GM18870 (cell line): Measurements from ENCODE around the gene MAD1L1.

Source experiments
- ATAC-seq: cut with Tn5 transposase; IDR thresholded peaks from one replicate; pipeline ENCODE4 v1.9.1; 2021; ENCODE audit warnings: moderate library complexity; ENCODE audit not compliant: unreplicated experiment

The MAD1L1 gene

DNA sequence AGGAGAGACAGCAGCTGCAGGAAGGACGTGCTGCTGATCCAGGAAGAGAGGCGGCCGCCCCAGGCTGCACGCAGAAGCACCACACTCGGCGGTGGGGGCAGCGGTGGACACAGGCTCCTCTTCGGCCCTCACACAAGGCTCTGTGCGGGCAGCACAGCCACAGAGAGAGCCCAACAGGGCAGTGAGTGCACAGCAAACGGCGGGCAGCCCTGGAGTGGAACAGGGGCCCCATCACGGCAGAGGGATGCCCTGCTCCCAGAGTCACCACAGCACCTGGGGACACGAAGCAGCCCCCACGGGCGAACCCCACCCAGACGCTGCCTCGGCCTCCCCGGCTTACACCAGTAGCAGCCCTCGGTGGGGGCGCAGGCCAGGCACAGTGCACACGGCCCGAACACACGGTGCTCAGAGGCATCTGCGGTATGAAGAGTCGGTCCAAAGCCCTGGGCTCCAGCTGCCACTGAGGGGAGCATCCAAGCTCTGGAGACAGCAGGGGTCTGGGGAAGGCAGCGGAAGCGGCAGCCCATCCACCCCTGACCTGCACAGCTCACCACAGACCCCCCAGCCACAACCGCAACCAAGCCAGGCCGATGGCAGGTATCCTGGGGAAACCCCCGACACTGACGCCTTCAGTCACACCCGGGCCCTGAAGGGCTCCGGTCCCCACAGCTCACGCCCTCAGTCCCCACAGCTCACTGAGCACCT is 26.1 kb upstream of the MAD1L1 start:
- ATAC-seq, result no peak

DNA sequence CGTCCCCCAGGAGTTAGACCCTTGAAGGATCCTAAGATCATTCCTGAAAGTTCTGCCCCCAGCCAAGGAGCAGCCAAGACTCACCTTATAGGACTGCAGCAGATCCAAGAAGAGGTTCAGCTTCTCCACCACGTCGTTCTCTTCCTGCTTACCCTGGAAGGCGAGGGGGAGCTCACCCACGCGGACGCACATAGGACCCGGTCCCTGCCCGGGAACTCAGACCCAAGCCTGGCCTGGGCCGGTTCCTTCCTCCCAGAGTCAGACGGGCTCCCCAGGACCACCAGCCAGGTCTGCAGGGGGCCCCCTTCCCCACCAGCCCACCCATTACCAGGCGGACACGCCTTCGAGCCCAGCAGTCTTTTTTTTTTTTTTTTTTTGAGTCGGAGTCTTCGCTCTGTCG is 24.9 kb upstream of the MAD1L1 start:
- no peak for ATAC-seq

DNA sequence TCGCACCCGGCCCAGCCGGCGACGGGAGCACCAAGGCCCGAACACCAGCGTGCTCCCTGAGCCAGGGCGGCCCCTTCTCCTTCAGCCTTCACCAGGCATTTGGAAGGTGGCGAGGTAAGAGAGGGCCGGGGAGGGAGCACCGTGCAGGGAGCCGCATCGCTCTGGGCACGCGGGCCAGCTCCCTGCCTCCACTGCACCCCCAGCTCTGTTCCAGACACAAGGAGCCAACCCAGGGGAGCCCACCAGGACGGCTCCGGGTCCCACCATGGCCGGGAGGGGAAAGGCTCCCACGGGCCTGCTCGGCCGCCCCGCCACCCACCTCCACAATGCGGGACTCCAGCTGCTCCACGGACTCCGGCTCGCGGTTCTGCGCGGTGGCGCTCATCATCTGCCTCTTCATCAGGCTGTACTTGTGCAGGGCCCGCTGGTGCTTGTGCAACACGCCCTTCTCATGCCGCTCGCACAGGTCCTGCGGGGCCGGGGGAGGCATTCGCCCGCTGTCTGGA is 24.4 kb upstream of the MAD1L1 start:
- no peak for ATAC-seq

DNA sequence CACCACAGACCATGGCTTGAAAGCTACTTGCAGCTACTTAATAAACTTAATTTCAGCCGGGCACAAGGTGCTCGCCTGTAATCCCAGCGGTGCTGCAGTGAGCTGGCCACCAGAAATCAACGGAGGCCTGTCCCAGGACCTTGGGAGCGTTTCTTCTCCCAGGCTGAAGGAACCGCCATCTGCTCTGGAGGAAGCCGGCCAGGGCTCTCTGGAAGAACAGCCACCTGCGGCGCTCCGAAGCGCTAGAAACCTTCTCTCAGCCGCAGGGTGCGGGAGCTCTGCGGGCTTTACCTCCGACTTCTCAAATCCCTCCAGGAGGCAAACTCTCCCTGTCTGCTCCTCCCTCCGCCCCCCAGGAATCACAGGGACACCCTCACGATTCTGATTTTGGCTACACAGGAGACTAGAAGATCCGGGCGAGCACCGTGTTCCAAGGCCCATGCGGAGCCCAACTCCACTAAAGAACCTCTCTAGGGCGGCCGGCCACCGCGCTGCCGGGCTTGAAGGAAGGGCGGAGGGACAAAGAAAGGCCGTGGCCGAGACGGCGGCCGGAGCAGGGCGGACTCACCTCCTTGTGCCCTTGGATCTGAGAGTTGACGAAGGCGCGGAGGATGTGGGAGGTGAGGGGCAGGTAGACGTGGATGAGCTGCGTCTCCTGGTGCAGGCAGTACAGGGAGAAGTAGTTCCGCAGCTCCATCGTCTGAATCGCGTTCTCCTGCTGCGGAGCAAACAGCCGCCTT is 23.7 kb upstream of the MAD1L1 start:
- no peak for ATAC-seq

DNA sequence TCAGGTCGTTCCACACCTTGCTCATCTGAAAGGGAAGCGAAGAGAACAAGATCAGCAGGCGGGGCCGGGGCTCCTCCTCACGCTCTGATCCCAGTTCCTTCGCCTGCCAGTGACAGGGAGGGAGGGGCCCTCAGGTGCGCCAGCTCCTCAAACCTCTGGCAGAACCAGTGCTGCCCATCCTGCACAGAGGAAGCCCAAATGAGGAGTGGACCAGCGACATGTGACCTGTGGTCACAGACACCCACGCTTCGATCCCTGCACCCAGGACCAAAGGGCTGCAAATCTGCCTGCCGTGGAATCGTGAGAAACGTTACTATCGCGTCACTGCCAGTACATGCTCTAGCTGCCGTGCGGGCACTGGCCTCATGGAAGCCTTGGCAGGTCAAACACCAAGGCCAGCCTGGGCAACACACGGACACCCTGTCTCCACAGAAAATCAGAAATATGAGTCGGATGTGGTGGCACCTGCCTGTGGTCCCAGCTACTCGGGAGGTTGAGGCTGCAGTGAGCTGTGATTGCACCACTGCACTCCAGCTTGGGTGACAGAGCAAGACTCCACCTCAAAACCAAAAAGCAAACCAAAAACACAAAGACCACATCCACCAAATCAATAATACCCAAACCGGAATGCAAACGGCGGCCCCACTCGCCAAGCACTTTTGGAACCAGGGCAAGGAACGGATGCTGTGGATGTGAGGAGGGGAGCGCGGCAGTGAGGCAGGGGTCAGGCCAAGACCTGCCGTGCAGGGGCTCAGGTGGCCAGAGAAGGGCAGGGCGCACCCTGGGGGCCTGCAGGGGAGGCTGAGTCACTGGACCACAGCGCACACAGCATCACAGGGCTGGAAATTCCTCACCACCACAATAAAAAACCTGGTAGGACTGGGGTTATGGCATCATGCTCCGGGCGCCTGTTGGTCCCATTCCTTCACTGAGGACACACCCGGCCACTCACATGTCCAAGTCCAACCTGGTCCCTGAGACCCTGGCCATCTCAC is 22.7 kb upstream of the MAD1L1 start:
- ATAC-seq, result no peak

DNA sequence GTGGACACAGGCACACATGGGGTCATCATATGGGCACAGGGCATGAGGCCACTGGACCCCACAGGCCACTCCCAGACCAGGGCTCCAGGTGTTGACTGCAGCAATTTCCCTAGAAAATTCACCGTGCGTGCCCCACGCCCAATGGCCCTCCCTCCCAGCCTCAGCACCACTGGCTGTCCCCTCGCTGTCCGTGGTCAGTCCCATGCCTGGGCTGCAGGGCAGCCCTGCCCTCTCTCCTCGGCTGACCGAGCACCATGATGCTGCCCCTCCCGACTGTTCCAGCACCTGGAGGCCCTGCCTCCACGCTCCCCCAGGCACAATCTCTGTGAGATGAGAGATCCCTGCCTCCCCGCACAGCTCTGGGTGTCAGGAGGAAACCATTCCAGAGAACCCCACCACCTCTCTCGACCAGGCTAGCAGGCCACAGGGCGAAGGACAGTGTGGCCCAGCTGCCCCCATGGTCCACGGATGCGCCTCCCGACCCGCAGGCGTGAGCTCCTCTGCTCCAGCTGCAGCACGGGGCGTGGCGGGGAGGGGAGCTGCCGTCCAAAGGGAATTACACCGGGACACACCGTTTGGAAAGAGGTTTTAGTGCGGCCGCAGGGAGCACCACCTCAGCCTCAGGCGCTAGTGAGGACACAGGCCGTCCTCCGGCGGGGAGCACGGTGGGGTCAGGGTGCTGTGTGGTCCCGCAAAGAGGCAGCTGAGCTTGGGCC is 21.8 kb upstream of the MAD1L1 start:
- ATAC-seq, result no peak

DNA sequence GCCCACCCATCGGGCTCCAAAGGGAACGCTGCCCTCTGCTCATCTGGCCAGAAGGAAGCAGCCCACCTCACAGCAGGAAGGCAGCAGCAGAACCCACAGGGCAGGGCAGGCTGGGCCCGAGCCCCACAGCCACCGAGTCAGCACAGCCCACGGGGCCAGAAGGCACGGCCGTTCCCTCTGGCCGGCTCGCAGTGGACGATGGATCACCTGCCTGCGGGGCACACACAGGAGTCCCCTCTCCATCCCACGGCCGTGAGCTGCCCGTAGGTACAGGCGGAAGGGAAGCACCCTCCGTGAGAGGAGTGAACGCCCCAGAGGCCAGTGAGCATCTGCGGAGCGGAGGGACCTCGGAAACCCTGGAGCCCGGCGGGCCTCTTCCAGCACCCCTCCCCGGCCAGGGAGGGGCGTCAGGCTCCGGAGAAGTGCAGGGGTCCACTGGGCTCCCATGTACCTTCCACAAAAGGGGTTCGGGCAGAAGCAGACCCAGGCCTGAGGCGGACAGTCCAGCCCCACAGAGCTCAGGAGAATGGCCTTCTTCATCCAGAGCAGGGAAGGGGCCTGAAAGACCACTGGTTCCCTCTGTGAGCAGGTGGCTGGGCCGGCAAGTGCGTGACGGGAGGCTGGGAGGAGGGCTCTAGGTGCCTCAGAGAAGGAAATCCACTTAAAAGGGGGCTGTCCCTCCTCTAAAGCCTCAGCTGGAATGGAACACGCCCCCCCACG is 20.9 kb upstream of the MAD1L1 start:
- ATAC-seq, result no peak

DNA sequence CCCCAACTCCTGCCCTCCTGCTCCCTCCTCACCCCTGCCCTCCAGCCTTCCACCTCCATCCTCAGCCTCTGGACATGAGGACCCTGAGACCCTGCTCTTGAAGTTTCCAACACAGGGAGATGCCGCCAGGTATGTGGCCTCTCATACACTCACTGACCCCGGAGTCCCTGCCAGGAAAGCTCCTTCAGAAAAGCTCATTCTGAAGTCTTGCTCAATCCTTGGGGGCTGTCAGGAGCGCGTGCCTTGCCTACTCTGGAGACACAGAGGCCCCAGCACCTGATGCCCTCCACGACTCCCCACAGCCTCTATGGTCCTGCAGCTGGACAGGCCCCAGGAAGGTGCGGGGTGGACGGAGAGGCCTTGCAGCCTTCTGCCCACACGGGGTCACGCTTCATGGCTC is 20.3 kb upstream of the MAD1L1 start:
- no peak for ATAC-seq

DNA sequence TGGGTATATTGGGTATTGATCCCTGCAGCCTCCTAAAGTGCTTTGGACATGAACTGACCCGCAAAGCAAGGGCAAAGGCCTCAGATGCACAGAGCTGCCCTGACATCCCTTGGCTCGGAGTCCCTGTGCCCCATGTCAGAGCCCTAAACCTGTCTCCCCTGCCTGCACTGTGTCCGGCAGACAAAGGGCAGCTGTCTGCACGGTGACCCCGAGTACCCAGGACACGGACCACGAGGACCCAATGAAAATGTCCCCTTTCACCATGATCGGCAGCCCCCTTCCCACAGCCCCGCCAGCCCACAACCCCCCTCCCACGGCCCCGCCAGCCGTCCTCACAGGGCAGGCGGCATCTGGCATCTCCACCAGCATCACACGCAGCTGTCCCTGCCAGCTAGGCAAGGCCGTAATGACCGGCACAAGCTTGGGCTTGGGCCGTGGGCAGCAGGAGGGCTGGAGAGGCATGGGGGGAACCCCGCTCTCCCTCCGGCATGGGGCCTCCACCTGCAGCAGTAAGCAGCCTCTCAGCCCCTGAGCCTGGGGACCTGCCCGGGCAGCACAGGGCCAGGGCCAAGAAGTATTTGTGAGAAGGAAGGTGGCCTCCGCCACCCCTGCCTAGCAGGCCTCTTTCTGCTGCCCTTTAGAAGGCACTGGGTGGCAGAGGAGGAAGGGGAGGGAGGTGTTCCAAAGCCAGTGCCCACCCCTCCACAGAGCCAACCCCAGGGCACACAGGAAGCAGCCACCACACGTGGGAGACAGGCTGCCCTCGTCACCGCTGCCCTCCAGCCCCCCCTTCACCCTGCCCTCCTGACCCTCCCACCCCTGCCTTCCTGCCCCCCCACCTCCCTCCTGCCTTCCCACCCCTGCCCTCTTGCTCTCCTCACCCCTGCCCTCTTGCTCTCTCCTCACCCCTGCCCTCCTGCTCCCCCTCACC is 19.4 kb upstream of the MAD1L1 start:
- no peak for ATAC-seq

DNA sequence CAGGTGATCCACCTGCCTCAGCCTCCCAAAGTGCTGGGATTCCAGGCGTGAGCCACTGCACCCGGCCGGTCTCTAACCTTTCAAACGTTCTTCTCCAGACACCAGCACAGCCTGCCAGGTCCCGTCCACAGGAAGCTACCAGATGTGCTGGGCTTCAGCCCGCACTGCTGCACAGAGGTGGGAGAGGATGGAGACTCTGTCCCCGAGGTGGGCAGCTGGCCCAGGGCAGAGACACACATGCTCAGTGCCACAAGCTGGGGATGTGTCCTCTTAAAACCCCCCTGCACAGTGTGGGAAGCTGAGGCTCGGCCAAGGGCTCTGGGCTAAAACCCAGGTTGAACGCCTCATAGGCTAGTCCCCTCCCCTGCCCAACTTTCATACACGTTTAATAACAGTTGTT is 18.6 kb upstream of the MAD1L1 start:
- ATAC-seq, result no peak

DNA sequence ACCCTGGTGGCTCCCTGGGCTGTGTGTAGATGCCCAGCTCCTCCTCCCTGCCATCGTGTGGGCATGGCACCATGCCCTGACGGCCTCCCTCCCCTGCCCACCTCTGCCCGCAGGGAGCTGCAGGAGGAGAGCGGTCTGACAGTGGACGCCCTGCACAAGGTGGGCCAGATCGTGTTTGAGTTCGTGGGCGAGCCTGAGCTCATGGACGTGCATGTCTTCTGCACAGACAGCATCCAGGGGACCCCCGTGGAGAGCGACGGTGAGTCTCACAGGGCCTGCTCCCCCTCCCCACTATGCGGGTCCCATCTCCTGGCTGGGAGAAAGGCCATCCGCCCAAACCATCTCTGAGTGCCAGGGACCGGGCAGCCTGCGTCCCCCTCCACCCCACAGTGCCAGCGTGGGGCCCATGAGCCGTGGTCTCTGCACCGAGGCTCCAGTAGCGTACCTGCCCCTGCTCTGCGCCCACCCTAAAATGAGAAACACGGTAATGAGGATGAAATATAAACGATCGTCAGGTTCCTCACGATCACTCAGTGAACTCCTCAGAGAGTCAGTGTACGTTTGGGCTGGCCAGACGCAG is 17.1 kb upstream of the MAD1L1 start:
- ATAC-seq, result no peak

DNA sequence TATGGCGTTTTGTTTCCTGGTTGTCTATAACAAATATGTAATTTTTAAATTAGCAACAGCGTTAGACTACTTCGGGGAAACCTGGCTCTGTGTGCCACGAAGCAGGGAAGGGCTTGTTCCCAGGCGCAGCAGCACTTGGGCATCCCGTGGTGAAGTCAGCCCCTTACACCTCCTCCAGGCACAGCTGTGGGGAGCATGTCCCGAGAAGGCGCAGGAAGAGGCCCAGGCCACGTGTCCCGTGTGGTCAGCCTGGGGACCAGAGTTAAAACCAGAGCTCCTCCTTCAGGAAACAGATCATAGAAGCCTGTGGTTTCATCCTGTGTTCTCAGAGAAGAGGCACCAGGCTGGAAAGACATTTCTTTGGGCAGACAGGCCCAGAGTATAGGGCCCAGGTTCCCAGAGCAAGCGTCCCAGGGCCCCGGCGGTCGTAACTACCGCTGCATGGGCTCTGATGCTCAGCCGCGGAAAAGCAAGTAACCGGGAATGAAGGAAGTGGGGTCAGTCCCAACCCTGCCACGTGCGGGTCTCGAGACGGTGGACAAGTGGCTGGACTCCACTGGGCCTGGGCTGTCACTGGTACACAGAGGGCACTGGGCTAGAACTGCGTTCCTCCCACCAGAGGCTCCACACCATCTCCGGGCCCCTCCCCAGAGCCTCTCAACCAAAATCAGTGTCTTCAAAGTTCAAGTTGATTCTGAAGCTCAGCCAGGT is 16.4 kb upstream of the MAD1L1 start:
- no peak for ATAC-seq

DNA sequence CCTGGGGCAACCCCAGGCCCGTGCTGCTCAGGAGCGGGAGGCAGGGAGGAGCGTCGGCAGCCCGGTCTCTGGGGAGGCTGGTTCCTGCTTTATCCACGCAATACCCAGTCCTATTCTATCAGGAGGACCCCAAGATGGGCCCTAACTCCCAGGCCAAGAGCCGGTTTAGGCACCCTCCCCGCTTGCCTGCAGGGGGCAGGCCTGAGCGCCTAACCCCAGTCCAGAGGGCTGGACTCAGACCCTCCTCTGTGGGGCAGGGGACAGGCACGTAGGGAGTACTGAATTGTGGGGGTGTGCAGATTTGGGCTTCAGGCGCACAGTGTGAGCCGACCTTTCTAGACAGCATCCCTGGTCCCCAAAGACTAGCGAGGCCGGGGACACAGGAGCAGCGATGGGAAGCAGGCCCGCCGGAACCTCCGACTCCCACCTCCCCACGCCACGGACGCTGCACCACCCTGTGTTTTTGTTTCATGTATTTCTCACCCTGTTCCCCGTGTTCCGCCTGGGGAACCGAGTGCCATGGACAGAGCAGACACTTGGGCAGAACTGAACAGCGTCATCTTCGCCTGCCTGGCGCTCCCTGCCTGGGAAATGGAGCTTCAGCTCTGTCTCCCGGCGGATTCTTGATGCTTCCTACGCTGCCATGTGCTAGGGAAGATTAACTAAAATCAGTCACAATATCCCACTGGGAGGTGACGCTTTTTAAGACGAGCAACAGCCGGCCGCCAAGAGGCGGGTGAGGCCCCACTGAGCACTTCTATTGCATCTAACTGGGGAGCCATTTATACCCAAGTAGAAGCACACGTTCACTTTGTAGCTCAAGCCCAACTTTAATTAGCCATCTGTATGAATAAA is 14.6 kb upstream of the MAD1L1 start:
- no peak for ATAC-seq

DNA sequence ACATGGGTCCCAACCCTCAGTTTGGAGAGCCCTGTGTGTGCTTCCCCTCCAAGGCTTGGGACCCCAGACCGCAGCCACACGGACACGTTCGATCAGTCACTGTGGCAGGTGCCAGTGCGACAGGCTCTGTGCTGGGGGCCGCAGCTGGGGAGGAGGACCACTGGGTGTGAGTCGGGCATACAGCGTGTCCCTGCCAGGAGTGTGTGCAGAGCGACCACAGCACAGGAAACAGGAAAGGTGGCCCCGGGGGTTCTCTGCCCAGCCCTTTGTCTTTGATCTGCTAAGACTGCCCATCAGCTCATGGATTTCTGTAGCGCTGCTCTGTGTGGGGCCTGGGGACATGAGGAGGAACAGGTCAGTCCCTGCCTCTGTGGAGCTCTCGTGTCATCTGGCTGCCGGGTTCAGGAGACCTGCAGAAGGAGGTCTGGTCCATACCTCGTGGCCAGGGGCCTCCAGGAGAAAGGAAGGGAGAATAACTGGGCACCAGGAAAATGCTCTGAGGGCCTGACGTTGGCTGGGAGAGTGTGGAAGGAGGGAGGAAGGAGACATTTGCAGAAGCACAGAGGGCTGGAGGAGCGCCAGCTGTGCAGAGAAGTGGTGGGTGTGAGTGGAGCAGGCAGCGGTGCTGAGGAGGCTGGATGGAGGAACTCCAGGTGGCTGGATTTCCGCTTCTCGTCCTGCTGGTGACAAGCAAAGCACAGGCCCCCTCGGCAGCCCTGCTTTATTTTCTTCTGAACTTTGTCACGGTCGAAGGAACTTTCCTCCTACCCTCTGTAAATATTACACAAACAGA is 13.3 kb upstream of the MAD1L1 start:
- ATAC-seq, result no peak

DNA sequence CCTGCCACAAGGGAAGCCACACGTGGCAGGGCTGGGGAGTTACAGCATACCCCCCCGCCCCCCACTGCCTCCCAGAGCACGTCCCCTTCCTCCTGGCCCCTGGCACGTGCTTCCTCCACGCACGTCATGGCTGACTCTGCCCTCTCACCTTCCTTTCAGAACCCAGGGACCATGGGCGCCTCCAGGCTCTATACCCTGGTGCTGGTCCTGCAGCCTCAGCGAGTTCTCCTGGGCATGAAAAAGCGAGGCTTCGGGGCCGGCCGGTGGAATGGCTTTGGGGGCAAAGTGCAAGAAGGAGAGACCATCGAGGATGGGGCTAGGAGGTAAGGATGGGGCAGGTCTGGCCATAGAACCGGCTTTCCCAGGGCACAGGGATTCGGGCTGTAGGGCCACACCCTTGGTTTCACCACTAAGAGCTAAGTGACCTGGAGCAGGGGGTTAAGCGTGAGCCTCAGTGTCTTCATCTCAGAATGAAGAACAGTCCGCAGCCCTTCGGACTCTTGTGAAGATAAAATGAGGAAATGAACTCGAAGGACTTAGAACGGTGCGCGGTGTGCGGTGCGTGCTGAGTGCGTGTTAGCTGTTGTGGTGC is 11.8 kb upstream of the MAD1L1 start:
- no peak for ATAC-seq

DNA sequence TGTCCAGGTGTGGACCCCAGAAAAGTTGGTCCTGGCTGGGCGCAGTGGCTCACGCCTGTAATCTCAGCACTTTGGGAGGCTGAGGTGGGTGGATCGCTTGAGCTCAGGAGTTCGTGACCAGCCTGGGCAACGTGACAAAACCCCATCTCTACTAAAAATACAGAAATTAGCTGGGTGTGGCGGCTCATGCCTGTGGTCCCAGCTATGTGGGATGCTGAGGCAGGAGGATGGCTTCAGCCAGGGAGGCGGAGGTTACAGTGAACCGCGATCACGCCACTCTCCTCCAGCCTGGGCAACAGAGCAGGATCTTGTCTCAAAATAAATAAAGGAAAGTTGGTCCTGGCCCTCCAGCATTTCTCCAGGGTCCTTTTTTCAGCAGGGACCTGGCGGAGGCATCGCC is 10.7 kb upstream of the MAD1L1 start:
- ATAC-seq, result no peak
